Esophagus muscularis mucosa (tissue), 4 donors: ENCODE data around the gene WNT8A. TPM values are rescaled to one million over a fixed set of nuclear protein-coding genes. Genes with fewer than 3 reads are reported as not detected.

Source experiments
- DNase-seq: peaks from one replicate; pipeline ENCODE4 v3.0.0-alpha.2; 2017; ENCODE audit errors: extremely low spot score
- H3K27ac ChIP-seq, 4 donors: fragments of 200-600 bp; sonication (generic); replicated peaks in 1 of 4; 1 replicate in 3 of 4; 2 replicates in 1 of 4; pipeline ENCODE4 v1.5.1; 2016 to 2019; ENCODE audit warnings: mild to moderate bottlenecking in 1 of 4
- H3K27me3 ChIP-seq, 4 donors: fragments of 200-600 bp; sonication (generic); one replicate each; pipeline versions ENCODE4 v1.5.1 to v1.6.0; 2016 to 2019
- H3K36me3 ChIP-seq, 4 donors: fragments of 200-600 bp; sonication (generic); one replicate each; pipeline ENCODE4 v1.5.1; 2016 to 2019
- H3K4me1 ChIP-seq, 4 donors: fragments of 200-600 bp; sonication (generic); one replicate each; pipeline ENCODE4 v1.5.1; 2016 to 2019
- H3K4me3 ChIP-seq, 4 donors: fragments of 200-600 bp; sonication (generic); 1 replicate in 2 of 4; 2 replicates in 2 of 4; pipeline ENCODE4 v1.5.1; 2016 to 2019; ENCODE audit warnings: mild to moderate bottlenecking in 4 of 4, moderate library complexity in 1 of 4
- H3K9me3 ChIP-seq, 4 donors: fragments of 200-600 bp; sonication (generic); 1 replicate in 3 of 4; 2 replicates in 1 of 4; pipeline ENCODE4 v1.5.1; 2016 to 2019
- CTCF ChIP-seq, 3 experiments: fragments of 200-600 bp in 2 of 3; fragments of 450-650 bp in 1 of 3; sonication (generic) in 2 of 3; IDR thresholded peaks; one replicate each; pipeline ENCODE4 v1.5.1; 2017 to 2019; ENCODE audit warnings: antibody characterized with exemption in 3 of 3, mild to moderate bottlenecking in 2 of 3, moderate library complexity in 1 of 3
- EP300 ChIP-seq: sonication (generic); formaldehyde crosslinking; IDR thresholded peaks from one replicate; pipeline ENCODE4 v1.6.1; 2017; ENCODE audit warnings: antibody characterized with exemption
- POLR2A ChIP-seq: fragments of 450-650 bp; IDR thresholded peaks from one replicate; pipeline ENCODE4 v1.6.1; 2017; ENCODE audit warnings: antibody characterized with exemption, moderate library complexity, mild to moderate bottlenecking, low read depth
- POLR2AphosphoS5 ChIP-seq, 2 donors: sonication (generic); formaldehyde crosslinking; IDR thresholded peaks; one replicate each; pipeline ENCODE4 v1.6.1; 2017; ENCODE audit warnings: antibody characterized with exemption in 2 of 2
- WGBS: methylation state at CpG from one replicate; pipeline ENCODE4 v1.1.5; 2018; 5-methylcytosine and 5-hydroxymethylcytosine counted together
- intact Hi-C: fragments of 100-400 bp; cut with DNase I; formaldehyde crosslinking; loops from one replicate; pipeline ENCODE4 v1.15.1; 2023
- small RNA-seq, 3 donors: library from RNA; depleted of rRNA; stranded (forward); fragments of <200 nt; gene quantifications; one replicate each; pipeline ENCODE3, GENCODE V24; 2016
- total RNA-seq, 4 donors: library from RNA; depleted of rRNA; stranded (reverse); fragments of >200 nt; gene quantifications; one replicate each; pipeline versions ENCODE4 v1.1.0 to v1.2.1, GENCODE V29; 2016

Gene WNT8A
- total RNA-seq, 4 donors from 2014 or later = not detected

GRCh38 chr5:138138949-138139780, 55.3 kb downstream of the WNT8A start, which contains the start of gene NME5:
NME5 (minus strand) TSS chr5:138139428; CDS start chr5:138138780, 648 bp downstream.
- intact Hi-C loops = loop anchor here (10.0 kb wide), 1 partner anchor 364 kb away; no protein-coding TSS in a partner anchor
- Histone ChIP-seq H3K4me3 (peak within 1 kb of the TSS; percentile 61 to 73 (median 64)), H3K9me3 (no peaks in the 10 kb centered on the region), H3K36me3 (no peaks in the 10 kb centered on the region), H3K4me1 (peaks cover 4 to 19% (median 9%) of the 10 kb centered on the region in 4 donors), H3K27ac (no peak within 1 kb of the TSS), H3K27me3 (no peaks in the 10 kb centered on the region)
- no peak for DNase-seq
- WGBS = 3% methylated on average over 28 of the region's 31 CpGs
- no peak for TF ChIP-seq EP300
- peak in 1 of 2 donors; percentile 53 for TF ChIP-seq POLR2AphosphoS5 (IDR thresholded peaks at IDR 0.05)

GRCh38 chr5:138139781-138140090, 55.9 kb downstream of the WNT8A start:
- TF ChIP-seq CTCF (IDR thresholded peaks at IDR 0.05) (no peak), POLR2AphosphoS5 (IDR thresholded peaks at IDR 0.05) (no peak), EP300 (no peak), POLR2A (no peak)
- no peak overlapping the region for H3K27ac ChIP-seq
- intact Hi-C loops = loop anchor here (10.0 kb wide), 1 partner anchor 365 kb away; no protein-coding TSS in a partner anchor
- DNase-seq = no peak
- peaks cover 4 to 19% (median 9%) of the 10 kb centered on the region in 4 donors for H3K4me1 ChIP-seq
- H3K36me3 ChIP-seq = no peaks in the 10 kb centered on the region
- no peaks in the 10 kb centered on the region for H3K9me3 ChIP-seq
- WGBS = 66% methylated on average over 3 of the region's 3 CpGs
- peak overlapping the region; percentile 61 to 73 (median 64) for H3K4me3 ChIP-seq
- no peaks in the 10 kb centered on the region for H3K27me3 ChIP-seq

- Histone ChIP-seq H3K4me1 (peaks cover 4 to 19% (median 9%) of the 10 kb centered on the region in 4 donors), H3K9me3 (no peaks in the 10 kb centered on the region), H3K4me3 (no peak overlapping the region), H3K27ac (no peak overlapping the region), H3K36me3 (no peaks in the 10 kb centered on the region), H3K27me3 (no peaks in the 10 kb centered on the region)
- no peak for TF ChIP-seq POLR2AphosphoS5 (IDR thresholded peaks at IDR 0.05)
- no peak for TF ChIP-seq EP300
- no peak for TF ChIP-seq CTCF (IDR thresholded peaks at IDR 0.05)
- no peak for TF ChIP-seq POLR2A
- 61% methylated on average over 4 of the region's 4 CpGs for WGBS
- no peak for DNase-seq
- intact Hi-C loops = no loop called here
These were observed 56.4 kb downstream of the WNT8A start for GRCh38 chr5:138140268-138140667.

Small RNA genes lying within 50 kb of the gene (small RNA-seq; reads per million reads assigned to genes)
- gene RNU6-1148P = 0 reads per million in 3 donors
- gene RNU6-460P = 0 reads per million in 3 donors
- 0 reads per million in 3 donors for gene RNU6-888P

Other genes with a start within 250 kb of the WNT8A start
- gene MYOT, start 216.2 kb upstream of the WNT8A start, total RNA-seq = 10 to 100 TPM; 19.4 to 35.6 (median 30.0) TPM
- under 1 TPM in 1 of 4 donors, not detected in 3; 0.39 TPM for gene PKD2L2, start 194.6 kb upstream of the WNT8A start, total RNA-seq
- 10 to 100 TPM; 50.0 to 73.1 (median 53.6) TPM for gene FAM13B, start 51.0 kb upstream of the WNT8A start, total RNA-seq
- gene NME5, start 55.4 kb downstream of the WNT8A start, total RNA-seq = 1 to 10 TPM; 1.1 to 5.4 (median 2.5) TPM
- 10 to 100 TPM; 27.3 to 41.5 (median 31.2) TPM for gene BRD8, start 94.6 kb downstream of the WNT8A start, total RNA-seq
- 1 to 10 TPM in 1 of 4 donors, under 1 TPM in 1, not detected in 2; 0.50 to 1.1 TPM for gene KIF20A, start 95.1 kb downstream of the WNT8A start, total RNA-seq
- 10 to 100 TPM; 15.6 to 21.2 (median 20.4) TPM for gene CDC23, start 129.3 kb downstream of the WNT8A start, total RNA-seq
- 1 to 10 TPM; 2.5 to 8.4 (median 4.2) TPM for gene GFRA3, start 190.6 kb downstream of the WNT8A start, total RNA-seq
- gene CDC25C, start 247.8 kb downstream of the WNT8A start, total RNA-seq = under 1 TPM in 1 of 4 donors, not detected in 3; 0.17 TPM